GM21381 (cell line): ENCODE results near the gene PCDHA1.
"Not testable (repeated sequence)": the region's sequence is repeated elsewhere in the genome, so short reads cannot be mapped to it uniquely, and the experiment has no call there.

Source experiments
- ATAC-seq: cut with Tn5 transposase; IDR thresholded peaks from one replicate; pipeline ENCODE4 v1.9.1; 2021; ENCODE audit warnings: mild to moderate bottlenecking, moderate library complexity; ENCODE audit not compliant: unreplicated experiment

The PCDHA1 gene

GRCh38 chr5:140808241-140808888 lies 22.4 kb downstream of the PCDHA1 start:
- not testable (repeated sequence) for ATAC-seq

DNA sequence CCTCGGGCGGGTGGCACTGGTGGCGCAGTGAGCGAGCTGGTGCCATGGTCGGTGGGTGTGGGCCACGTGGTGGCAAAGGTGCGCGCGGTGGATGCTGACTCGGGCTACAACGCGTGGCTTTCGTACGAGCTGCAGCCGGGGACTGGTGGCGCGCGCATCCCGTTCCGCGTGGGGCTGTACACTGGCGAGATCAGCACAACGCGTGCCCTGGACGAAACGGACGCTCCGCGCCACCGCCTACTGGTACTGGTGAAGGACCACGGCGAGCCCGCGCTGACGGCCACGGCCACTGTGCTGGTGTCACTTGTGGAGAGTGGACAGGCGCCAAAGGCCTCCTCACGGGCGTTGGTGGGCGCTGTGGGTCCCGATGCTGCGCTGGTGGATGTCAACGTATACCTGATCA lies 22.9 kb downstream of the PCDHA1 start:
- no peak for ATAC-seq

DNA sequence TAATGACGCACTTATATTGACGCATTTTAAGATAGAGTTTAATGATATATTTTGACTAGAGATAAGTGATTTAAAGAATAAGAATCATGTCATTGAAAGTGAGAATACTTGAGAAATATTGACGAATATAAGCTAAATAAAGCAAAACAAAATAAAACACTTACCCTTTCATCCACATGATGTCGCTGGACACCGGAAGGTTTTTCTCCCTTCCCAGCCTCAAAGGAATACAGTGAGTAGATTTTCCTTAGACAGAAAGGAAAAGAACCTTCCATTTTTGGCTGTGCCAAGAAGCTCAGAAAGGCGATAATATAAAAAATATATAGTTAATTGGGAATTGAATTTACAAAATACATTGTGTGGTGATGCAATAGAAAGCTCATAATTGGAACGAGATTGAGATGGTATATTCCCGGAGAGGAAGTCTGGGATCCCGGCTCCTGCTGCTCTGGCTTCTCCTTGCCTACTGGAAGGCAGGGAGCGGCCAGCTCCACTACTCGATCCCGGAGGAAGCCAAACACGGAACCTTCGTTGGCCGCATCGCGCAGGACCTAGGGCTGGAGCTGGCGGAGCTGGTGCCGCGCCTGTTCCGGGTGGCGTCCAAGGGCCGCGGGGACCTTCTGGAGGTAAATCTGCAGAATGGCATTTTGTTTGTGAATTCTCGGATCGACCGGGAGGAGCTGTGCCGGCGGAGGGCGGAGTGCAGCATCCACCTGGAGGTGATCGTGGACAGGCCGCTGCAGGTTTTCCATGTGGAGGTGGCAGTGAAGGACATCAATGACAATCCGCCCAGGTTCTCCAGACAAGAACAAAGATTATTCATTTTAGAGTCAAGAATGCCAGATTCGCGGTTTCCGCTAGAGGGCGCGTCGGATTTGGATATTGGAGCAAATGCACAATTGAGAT lies 35.7 kb downstream of the PCDHA1 start, which contains the start of gene PCDHA5:
Gene PCDHA5 (plus strand): TSS at position 239 of the 906 bp plus-strand sequence.
- no peak for ATAC-seq

- no peak for ATAC-seq
Measured at GRCh38 chr5:140822281-140822629, 36.3 kb downstream of the PCDHA1 start.

DNA sequence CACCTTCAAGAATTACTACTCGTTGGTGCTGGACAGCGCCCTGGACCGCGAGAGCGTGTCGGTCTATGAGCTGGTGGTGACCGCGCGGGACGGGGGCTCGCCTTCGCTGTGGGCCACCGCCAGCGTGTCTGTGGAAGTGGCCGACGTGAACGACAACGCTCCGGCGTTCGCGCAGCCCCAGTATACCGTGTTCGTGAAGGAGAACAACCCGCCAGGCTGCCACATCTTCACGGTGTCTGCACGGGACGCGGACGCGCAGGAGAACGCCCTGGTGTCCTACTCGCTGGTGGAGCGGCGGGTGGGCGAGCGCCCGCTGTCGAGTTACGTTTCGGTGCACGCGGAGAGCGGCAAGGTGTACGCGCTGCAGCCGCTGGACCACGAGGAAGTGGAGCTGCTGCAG lies 37.0 kb downstream of the PCDHA1 start:
- not testable (repeated sequence) for ATAC-seq

DNA sequence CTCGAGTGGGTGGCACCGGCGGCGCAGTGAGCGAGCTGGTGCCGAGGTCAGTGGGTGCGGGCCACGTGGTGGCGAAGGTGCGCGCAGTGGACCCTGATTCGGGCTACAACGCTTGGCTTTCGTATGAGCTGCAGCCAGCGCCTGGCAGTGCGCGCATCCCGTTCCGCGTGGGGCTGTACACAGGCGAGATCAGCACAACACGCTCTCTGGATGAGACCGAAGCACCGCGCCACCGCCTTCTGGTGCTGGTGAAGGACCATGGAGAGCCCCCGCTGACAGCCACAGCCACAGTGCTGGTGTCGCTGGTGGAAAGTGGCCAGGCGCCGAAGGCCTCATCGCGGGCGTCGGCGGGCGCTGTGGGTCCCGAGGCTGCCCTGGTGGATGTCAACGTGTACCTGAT lies 37.5 kb downstream of the PCDHA1 start:
- no peak for ATAC-seq

DNA sequence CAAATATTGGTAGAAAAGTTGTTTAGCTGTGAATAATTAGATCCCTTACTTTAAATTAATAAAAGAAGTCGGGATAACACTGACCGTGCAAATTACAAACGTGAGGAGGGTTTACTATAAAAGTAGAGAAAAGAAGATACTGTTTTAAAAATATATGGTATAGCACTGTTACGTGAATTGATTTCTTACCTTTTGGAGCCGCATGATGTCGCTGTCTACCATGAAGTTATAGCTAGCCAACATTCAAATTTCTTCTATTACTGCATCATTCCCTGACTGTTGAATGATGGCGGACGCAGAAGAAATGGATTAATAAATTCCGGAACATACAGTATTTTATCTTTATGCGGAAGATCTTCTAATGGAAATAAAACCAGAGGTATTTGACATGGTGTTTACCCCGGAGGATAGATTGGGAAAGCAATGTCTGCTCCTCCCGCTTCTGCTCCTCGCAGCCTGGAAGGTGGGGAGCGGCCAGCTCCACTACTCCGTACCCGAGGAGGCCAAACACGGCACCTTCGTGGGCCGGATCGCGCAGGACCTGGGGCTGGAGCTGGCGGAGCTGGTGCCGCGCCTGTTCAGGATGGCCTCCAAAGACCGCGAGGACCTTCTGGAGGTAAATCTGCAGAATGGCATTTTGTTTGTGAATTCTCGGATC lies 41.9 kb downstream of the PCDHA1 start, which contains the start of gene PCDHA6:
Gene PCDHA6 (plus strand): TSS at position 257 of the 658 bp plus-strand sequence. CDS start 132 bp downstream, at position 389.
- no peak for ATAC-seq

DNA sequence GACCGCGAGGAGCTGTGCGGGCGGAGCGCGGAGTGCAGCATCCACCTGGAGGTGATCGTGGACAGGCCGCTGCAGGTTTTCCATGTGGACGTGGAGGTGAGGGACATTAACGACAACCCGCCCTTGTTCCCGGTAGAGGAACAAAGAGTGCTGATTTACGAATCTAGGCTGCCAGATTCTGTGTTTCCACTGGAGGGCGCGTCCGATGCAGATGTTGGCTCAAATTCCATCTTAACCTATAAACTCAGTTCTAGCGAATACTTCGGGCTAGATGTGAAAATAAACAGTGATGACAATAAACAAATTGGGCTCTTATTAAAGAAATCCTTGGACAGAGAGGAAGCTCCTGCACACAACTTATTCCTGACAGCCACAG lies 42.4 kb downstream of the PCDHA1 start:
- no peak for ATAC-seq

DNA sequence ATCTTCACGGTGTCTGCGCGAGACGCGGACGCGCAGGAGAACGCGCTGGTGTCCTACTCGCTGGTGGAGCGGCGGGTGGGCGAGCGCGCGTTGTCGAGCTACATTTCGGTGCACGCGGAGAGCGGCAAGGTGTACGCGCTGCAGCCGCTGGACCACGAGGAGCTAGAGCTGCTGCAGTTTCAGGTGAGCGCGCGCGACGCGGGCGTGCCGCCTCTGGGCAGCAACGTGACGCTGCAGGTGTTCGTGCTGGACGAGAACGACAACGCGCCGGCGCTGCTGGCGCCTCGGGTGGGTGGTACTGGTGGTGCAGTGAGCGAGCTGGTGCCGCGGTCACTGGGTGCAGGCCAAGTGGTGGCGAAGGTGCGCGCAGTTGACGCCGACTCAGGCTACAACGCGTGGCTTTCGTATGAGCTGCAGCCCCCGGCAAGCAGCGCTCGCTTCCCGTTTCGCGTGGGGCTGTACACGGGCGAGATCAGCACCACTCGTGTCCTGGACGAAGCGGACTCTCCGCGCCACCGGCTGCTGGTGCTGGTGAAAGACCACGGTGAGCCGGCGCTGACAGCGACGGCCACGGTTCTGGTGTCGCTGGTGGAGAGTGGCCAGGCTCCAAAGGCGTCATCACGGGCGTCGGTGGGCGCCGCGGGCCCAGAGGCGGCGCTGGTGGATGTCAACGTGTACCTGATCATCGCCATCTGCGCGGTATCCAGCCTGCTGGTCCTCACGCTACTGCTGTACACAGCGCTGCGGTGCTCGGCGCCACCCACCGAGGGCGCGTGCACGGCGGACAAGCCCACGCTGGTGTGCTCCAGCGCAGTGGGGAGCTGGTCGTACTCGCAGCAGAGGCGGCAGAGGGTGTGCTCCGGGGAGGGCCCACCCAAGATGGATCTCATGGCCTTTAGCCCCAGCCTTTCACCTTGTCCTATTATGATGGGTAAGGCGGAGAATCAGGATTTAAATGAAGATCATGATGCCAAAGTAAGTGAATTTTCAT lies 43.9 kb downstream of the PCDHA1 start:
- ATAC-seq: not testable (repeated sequence)

DNA sequence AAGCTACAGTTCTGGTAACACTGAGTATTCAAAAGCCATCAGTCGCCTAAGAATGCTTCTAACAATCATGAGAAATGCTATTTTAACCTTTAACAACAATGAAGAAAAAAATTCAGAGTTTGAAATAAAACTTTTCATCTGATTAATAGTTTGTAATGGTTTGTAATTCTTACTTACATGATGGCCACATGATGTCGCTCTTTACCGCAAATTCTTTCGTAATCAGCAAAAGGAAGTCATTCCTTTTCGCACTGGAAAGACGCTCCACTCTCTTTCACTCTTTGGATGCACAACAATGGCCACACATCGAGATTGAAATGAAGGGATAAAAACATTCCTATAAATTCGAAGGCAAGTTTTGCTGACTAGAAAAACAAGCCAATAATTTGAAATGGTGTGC lies 48.1 kb downstream of the PCDHA1 start, which contains the start of gene PCDHA7:
Gene PCDHA7 (plus strand): TSS at position 277 of the 400 bp plus-strand sequence. CDS start 115 bp downstream, at position 392.
- no peak for ATAC-seq

GRCh38 chr5:140834439-140835008 lies 48.6 kb downstream of the PCDHA1 start:
- ATAC-seq: not testable (repeated sequence)

DNA sequence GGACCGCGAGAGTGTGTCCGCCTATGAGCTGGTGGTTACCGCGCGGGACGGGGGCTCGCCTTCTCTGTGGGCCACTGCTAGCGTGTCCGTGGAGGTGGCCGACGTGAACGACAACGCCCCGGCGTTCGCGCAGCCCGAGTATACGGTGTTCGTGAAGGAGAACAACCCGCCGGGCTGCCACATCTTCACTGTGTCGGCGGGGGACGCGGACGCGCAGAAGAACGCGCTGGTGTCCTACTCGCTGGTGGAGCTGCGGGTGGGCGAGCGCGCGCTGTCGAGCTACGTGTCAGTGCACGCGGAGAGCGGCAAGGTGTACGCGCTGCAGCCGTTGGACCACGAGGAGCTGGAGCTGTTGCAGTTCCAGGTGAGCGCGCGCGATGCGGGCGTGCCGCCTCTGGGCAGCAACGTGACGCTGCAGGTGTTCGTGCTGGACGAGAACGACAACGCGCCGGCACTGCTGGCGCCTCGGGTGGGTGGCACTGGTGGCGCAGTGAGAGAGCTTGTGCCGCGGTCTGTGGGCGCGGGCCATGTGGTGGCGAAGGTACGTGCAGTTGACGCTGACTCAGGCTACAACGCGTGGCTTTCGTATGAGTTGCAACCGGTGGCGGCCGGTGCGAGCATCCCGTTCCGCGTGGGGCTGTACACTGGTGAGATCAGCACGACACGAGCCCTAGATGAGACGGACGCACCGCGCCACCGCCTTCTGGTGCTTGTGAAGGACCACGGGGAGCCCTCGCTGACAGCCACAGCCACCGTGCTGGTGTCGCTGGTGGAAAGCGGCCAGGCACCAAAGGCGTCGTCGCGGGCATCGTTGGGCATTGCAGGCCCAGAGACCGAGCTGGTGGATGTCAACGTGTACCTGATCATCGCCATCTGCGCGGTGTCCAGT lies 49.9 kb downstream of the PCDHA1 start:
- ATAC-seq: no peak

DNA sequence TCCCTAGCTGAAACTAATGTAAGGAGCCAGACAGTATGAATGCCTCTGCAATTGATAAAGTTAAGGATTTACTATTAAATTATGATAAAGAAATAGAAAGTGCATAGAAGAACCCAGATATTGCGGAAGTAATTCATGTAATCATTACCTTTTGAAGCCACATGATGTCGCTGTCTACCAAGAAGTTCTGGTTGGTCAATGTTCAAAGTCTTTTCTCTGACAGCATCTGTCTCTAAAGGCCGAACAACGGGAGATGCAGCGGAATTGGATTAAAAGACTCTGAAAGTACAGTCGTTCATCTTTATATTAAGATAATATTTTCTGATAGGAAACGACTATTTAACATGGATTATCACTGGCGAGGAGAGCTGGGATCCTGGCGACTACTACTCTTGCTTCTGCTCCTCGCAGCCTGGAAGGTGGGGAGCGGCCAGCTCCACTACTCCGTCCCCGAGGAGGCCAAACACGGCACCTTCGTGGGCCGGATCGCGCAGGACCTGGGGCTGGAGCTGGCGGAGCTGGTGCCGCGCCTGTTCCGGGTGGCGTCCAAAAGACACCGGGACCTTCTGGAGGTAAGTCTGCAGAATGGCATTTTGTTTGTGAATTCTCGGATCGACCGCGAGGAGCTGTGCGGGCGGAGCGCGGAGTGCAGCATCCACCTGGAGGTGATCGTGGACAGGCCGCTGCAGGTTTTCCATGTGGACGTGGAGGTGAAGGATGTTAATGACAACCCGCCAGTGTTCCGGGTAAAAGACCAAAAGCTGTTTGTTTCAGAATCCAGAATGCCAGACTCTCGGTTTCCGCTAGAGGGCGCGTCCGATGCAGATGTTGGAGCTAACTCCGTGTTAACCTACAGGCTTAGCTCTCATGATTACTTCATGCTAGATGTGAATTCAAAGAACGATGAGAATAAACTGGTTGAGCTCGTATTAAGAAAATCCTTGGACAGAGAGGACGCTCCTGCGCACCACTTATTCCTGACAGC lies 55.3 kb downstream of the PCDHA1 start, which contains the start of gene PCDHA8:
Gene PCDHA8 (plus strand): TSS at position 210 of the 985 bp plus-strand sequence. CDS start 135 bp downstream, at position 345.
- no peak for ATAC-seq

- ATAC-seq: no peak
Measured at GRCh38 chr5:140842798-140843733, 57.1 kb downstream of the PCDHA1 start.

DNA sequence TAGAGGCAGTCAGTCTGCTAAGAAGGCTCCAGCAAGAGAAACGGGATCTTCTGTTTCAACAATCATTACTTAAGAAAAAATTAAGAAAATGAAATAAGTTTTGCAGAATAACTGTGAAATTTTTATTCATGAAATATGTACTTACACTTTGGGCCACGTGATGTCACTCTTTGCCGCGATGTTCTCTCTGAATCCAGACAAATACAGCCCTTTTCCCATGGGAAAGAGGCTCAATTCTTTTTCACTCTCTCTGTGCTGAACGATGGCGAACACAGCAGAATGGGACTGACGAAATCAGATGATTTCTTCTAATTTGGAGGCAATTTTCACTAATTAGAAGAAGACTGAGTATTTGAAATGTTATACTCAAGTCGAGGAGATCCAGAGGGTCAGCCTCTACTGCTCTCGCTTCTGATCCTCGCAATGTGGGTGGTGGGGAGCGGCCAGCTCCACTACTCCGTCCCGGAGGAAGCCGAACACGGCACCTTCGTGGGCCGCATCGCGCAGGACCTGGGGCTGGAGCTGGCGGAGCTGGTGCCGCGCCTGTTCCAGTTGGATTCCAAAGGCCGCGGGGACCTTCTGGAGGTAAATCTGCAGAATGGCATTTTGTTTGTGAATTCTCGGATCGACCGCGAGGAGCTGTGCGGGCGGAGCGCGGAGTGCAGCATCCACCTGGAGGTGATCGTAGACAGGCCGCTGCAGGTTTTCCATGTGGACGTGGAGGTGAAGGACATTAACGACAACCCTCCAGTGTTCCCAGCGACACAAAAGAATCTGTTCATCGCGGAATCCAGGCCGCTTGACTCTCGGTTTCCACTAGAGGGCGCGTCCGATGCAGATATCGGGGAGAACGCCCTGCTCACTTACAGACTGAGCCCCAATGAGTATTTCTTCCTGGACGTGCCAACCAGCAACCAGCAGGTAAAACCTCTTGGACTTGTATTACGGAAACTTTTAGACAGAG lies 62.5 kb downstream of the PCDHA1 start, which contains the start of gene PCDHA9:
Gene PCDHA9 (plus strand): TSS at position 244 of the 964 bp plus-strand sequence. CDS start 114 bp downstream, at position 358.
- not testable (repeated sequence) for ATAC-seq
